GM13976 (cell line): ENCODE data around the gene MEIG1.

ENCODE experiments used
- DNase-seq: peaks from one replicate; pipeline ENCODE4 v3.0.0; 2012; ENCODE audit warnings: low spot score
- CTCF ChIP-seq: IDR thresholded peaks from 2 replicates; pipeline ENCODE4 v1.5.1; 2012; ENCODE audit warnings: borderline replicate concordance, mild to moderate bottlenecking; ENCODE audit not compliant: insufficient read depth; ENCODE audit errors: extremely low read depth, missing control alignments, control extremely low read depth
- in situ Hi-C: fragments of 300-500 bp; cut with MboI; formaldehyde crosslinking; loops from one replicate; pipeline ENCODE4 v1.12.0; 2022; ENCODE audit warnings: low sequenced_read_pairs, mixed read lengths, inconsistent platforms; ENCODE audit not compliant: unreplicated experiment

MEIG1 gene

GRCh38 chr10:14945108-14945507 is 14.1 kb upstream of the MEIG1 start:
- in situ Hi-C loops: no loop called here
- TF ChIP-seq CTCF: no peak

GRCh38 chr10:14947268-14947667 is 11.9 kb upstream of the MEIG1 start:
- no peak for DNase-seq
- in situ Hi-C loops: no loop called here
- TF ChIP-seq CTCF: no peak

More at GRCh38 chr10:14945108-14945507, 14.1 kb upstream of the MEIG1 start:
- no peak for DNase-seq

GRCh38 chr10:14949291-14949690 is 9.9 kb upstream of the MEIG1 start:
- no peak for TF ChIP-seq CTCF
- in situ Hi-C loops: no loop called here
- no peak for DNase-seq

- DNase-seq: no peak
- in situ Hi-C loops: loop anchor here (25.0 kb wide), 1 partner anchor 441 kb away; no protein-coding TSS in a partner anchor
- no peak for TF ChIP-seq CTCF
Observed at GRCh38 chr10:14952851-14953423, 6.3 kb upstream of the MEIG1 start.

GRCh38 chr10:14953424-14954000 is 5.7 kb upstream of the MEIG1 start:
- DNase-seq: no peak
- in situ Hi-C loops: loop anchor here (25.0 kb wide), 1 partner anchor 441 kb away; no protein-coding TSS in a partner anchor
- TF ChIP-seq CTCF: no peak

GRCh38 chr10:14954001-14954770 is 5.0 kb upstream of the MEIG1 start, which contains the start of gene DCLRE1C:
TSS of gene DCLRE1C (minus strand) at chr10:14954096. CDS start at chr10:14954010, 86 bp downstream.
- in situ Hi-C loops: loop anchor here (25.0 kb wide), 1 partner anchor 442 kb away; no protein-coding TSS in a partner anchor
- DNase-seq: peak; percentile 92
- TF ChIP-seq CTCF: no peak
